Endothelial cell of umbilical vein (primary cell): Measurements from ENCODE around the gene CSPG5. TPM values are rescaled to one million over a fixed set of nuclear protein-coding genes. Genes with fewer than 3 reads are reported as not detected.

Source experiments
- BruUV-seq: library from RNA; stranded (reverse); fragments of 400-500 nt; replicated peaks from 2 replicates; lab custom pipeline; 2021; lab: Mats Ljungman, UMichigan
- CTCF ChIA-PET: fragments of 300-600, 350-600 bp; sonication (Branson Sonifier 250); formaldehyde crosslinking; loops from one replicate; lab custom pipeline; 2021; ENCODE audit warnings: antibody characterized with exemption, inconsistent platforms; lab: Charles Lee
- POLR2A ChIA-PET: fragments of 300-600, 350-600 bp; sonication (Branson Sonifier 250); formaldehyde crosslinking; loops from one replicate; lab custom pipeline; 2021; ENCODE audit warnings: antibody characterized with exemption, inconsistent platforms; lab: Charles Lee
- DNase-seq: peaks from one replicate; pipeline ENCODE4 v3.0.0-alpha.2; 2011; ENCODE audit warnings: low read depth, low spot score
- FAIRE-seq: peaks from 2 replicates; lab custom pipeline; 2011; peaks lifted over from hg19 to GRCh38; lab: Jason Lieb, UNC
- H2AFZ ChIP-seq: 2 replicates; pipeline ENCODE4 v1.6.0; 2012; ENCODE audit warnings: low read depth, low read length, control low read depth, inconsistent platforms
- H3K27ac ChIP-seq: 2 replicates; pipeline ENCODE4 v1.5.1; 2011; ENCODE audit warnings: low read depth, mild to moderate bottlenecking, control low read depth, low read length, moderate library complexity; ENCODE audit not compliant: insufficient read depth
- H3K27me3 ChIP-seq, 2 experiments: 2 replicates each; pipeline versions ENCODE4 v1.6.0 to v1.6.1; 2011; ENCODE audit warnings: low read length in 2 of 2, mixed read lengths in 1 of 2; ENCODE audit not compliant: control insufficient read depth in 2 of 2, insufficient read depth in 2 of 2
- H3K36me3 ChIP-seq, 2 experiments: 2 replicates in 1 of 2; 3 replicates in 1 of 2; pipeline ENCODE4 v1.5.1; 2011; ENCODE audit warnings: low read length in 2 of 2, mild to moderate bottlenecking in 1 of 2, moderate library complexity in 1 of 2; ENCODE audit not compliant: control insufficient read depth in 2 of 2, insufficient read depth in 2 of 2; ENCODE audit errors: extremely low read depth in 1 of 2
- H3K4me1 ChIP-seq: 3 replicates; pipeline ENCODE4 v1.5.1; 2011; ENCODE audit warnings: mild to moderate bottlenecking, low read length; ENCODE audit not compliant: control insufficient read depth, insufficient read depth; ENCODE audit errors: extremely low read depth
- H3K4me2 ChIP-seq: 2 replicates; pipeline ENCODE4 v1.6.1; 2011; ENCODE audit warnings: low read length, control low read depth, mixed read lengths; ENCODE audit not compliant: insufficient read depth
- H3K4me3 ChIP-seq, 3 experiments: fragments of 200-600 bp in 1 of 3; sonication (generic), shearing (Covaris generic) in 1 of 3; replicated peaks in 1 of 3; 2 replicates each; pipeline ENCODE4 v1.5.1; 2011 to 2016; ENCODE audit warnings: control low read depth in 3 of 3, low read length in 3 of 3, mild to moderate bottlenecking in 2 of 3, inconsistent platforms in 1 of 3, low read depth in 1 of 3, moderate library complexity in 1 of 3; ENCODE audit not compliant: insufficient read depth in 1 of 3
- H3K79me2 ChIP-seq: 2 replicates; pipeline ENCODE4 v1.6.0; 2012; ENCODE audit warnings: low read length, inconsistent platforms; ENCODE audit not compliant: control insufficient read depth, insufficient read depth
- H3K9ac ChIP-seq: replicated peaks from 2 replicates; pipeline ENCODE3; 2011; ENCODE audit warnings: low read length, control low read depth; ENCODE audit not compliant: insufficient read depth; ENCODE audit errors: extremely low read depth
- H3K9me1 ChIP-seq: replicated peaks from 3 replicates; pipeline ENCODE4 v1.6.0; 2011; ENCODE audit warnings: mild to moderate bottlenecking, low read length; ENCODE audit not compliant: control insufficient read depth, insufficient read depth; ENCODE audit errors: extremely low read depth
- H3K9me3 ChIP-seq: replicated peaks from 2 replicates; pipeline ENCODE4 v1.5.1; 2012; ENCODE audit warnings: low read length, inconsistent platforms; ENCODE audit not compliant: control insufficient read depth, insufficient read depth
- H4K20me1 ChIP-seq: replicated peaks from 2 replicates; pipeline ENCODE3; 2011; ENCODE audit warnings: mild to moderate bottlenecking, low read length; ENCODE audit not compliant: control insufficient read depth, insufficient read depth; ENCODE audit errors: extremely low read depth
- EZH2 ChIP-seq: IDR thresholded peaks from 2 replicates; pipeline ENCODE4 v1.6.1; 2012; ENCODE audit warnings: borderline replicate concordance, low read depth, mild to moderate bottlenecking, moderate library complexity, low read length, inconsistent platforms; ENCODE audit not compliant: severe bottlenecking
- FOS ChIP-seq: IDR thresholded peaks from 2 replicates; pipeline ENCODE4 v1.6.1; 2011; ENCODE audit warnings: mild to moderate bottlenecking, low read length, moderate library complexity, borderline replicate concordance; ENCODE audit not compliant: insufficient read depth
- GATA2 ChIP-seq: IDR thresholded peaks from 2 replicates; pipeline ENCODE4 v1.7.0; 2011; ENCODE audit warnings: low read depth, mild to moderate bottlenecking, moderate library complexity, mixed read lengths, low read length; ENCODE audit not compliant: insufficient read length, insufficient read depth
- JUN ChIP-seq: IDR thresholded peaks from 2 replicates; pipeline ENCODE4 v1.6.1; 2011; ENCODE audit warnings: borderline replicate concordance, low read depth; ENCODE audit not compliant: insufficient read length, insufficient read depth
- MAX ChIP-seq: IDR thresholded peaks from 2 replicates; pipeline ENCODE4 v1.6.1; 2011; ENCODE audit not compliant: insufficient read depth, insufficient read length
- MYC ChIP-seq: IDR thresholded peaks from one replicate; pipeline ENCODE4 v1.6.1; 2011; ENCODE audit warnings: mild to moderate bottlenecking, low read depth, low read length
- POLR2A ChIP-seq: IDR thresholded peaks from 2 replicates; pipeline ENCODE4 v1.6.1; 2012; ENCODE audit warnings: low read depth, mild to moderate bottlenecking, control low read depth, low read length
- POLR2AphosphoS5 ChIP-seq: IDR thresholded peaks from 2 replicates; pipeline ENCODE4 v1.6.1; 2012; ENCODE audit warnings: low read depth, mild to moderate bottlenecking, control low read depth, low read length, moderate library complexity; ENCODE audit not compliant: insufficient read depth
- dilution Hi-C: fragments of 300-500 bp; cut with MboI; formaldehyde crosslinking; loops from one replicate; pipeline ENCODE4 v1.15.0; 2019; ENCODE audit warnings: low sequenced_read_pairs; ENCODE audit not compliant: extremely low pct_ligation_motif_present
- intact Hi-C: fragments of 100-400 bp; cut with micrococcal nuclease; formaldehyde crosslinking; loops from one replicate; pipeline ENCODE4 v1.10.0; 2022
- polyA plus RNA-seq, 4 experiments: library from polyadenylated mRNA; depleted of rRNA in 3 of 4; stranded (reverse) in 3 of 4; unstranded in 1 of 4; fragments of >200 nt; gene quantifications; 2 replicates each; pipeline versions ENCODE4 v1.2.1 to v1.2.3, GENCODE V29; 2011 to 2012; ENCODE audit warnings: missing spikeins in 1 of 4
- total RNA-seq: library from RNA; stranded (reverse); gene quantifications from 2 replicates; pipeline ENCODE4 v1.2.3, GENCODE V29; 2021
- TF ChIP-seq, protein P1 (sequence below), 2 donors: IDR thresholded peaks; 1 replicate in 1 of 2; 2 replicates in 1 of 2; pipeline ENCODE4 v1.5.1; 2011; ENCODE audit warnings: low read length in 2 of 2, mild to moderate bottlenecking in 2 of 2, moderate library complexity in 2 of 2, control low read depth in 1 of 2, inconsistent platforms in 1 of 2, low read depth in 1 of 2; ENCODE audit not compliant: insufficient read depth in 1 of 2; ENCODE audit errors: extremely low read depth in 1 of 2

Gene CSPG5
- total and polyA plus RNA-seq, 2 donors (not counting 3 experiments of a cell fraction or from before 2014, with no cell fraction given), result 0.32 to 0.55 TPM

DNA sequence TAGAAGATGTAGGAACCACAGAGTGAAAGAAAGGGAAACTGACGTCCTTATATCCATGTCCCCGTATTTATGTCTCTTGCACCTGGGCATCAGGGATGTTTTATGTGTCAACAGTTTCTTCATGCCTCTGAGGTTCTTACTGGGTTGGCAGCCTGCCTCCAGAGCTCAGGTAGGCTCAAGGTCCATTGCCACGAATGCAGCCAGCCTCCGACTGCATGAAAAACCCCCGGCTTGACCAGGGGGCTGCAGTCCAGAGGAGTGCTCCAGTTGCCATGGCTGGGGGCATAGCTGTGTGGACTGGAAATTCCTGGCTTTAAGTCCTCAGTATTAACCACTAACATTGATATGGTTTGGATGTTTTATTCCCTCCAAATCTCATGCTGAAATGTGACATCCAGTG, 2.8 kb upstream of the CSPG5 start:
- peaks cover 2% of the 10 kb centered on the region for H3K4me1 ChIP-seq
- H4K20me1 ChIP-seq, result no peaks in the 10 kb centered on the region
- ChIA-PET CTCF (no interaction called here), POLR2A (no interaction called here)
- H3K9me1 ChIP-seq, result no peaks in the 10 kb centered on the region
- no TSS peak for BruUV-seq
- dilution Hi-C loops, result no loop called here
- H3K4me3 ChIP-seq, result no peak overlapping the region
- no peaks in the 10 kb centered on the region for H3K9me3 ChIP-seq
- H3K9ac ChIP-seq, result no peak overlapping the region
- intact Hi-C loops, result no loop called here
- H3K4me2 ChIP-seq, result no peak overlapping the region
- H2AFZ ChIP-seq, result no peak overlapping the region
- peaks cover 14% of the 10 kb centered on the region in 2 experiments for H3K27me3 ChIP-seq
- no peak overlapping the region for H3K27ac ChIP-seq
- no peak for TF ChIP-seq FOS
- TF ChIP-seq POLR2A, result no peak
- TF ChIP-seq JUN, result no peak
- no peak for TF ChIP-seq POLR2AphosphoS5
- no peak for TF ChIP-seq MYC
- TF ChIP-seq EZH2, result no peak
- TF ChIP-seq GATA2, result no peak
- TF ChIP-seq, protein P1, sequence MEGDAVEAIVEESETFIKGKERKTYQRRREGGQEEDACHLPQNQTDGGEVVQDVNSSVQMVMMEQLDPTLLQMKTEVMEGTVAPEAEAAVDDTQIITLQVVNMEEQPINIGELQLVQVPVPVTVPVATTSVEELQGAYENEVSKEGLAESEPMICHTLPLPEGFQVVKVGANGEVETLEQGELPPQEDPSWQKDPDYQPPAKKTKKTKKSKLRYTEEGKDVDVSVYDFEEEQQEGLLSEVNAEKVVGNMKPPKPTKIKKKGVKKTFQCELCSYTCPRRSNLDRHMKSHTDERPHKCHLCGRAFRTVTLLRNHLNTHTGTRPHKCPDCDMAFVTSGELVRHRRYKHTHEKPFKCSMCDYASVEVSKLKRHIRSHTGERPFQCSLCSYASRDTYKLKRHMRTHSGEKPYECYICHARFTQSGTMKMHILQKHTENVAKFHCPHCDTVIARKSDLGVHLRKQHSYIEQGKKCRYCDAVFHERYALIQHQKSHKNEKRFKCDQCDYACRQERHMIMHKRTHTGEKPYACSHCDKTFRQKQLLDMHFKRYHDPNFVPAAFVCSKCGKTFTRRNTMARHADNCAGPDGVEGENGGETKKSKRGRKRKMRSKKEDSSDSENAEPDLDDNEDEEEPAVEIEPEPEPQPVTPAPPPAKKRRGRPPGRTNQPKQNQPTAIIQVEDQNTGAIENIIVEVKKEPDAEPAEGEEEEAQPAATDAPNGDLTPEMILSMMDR (IDR thresholded peaks at IDR 0.05; ENCODE audit: extremely low read depth in 1 of 2, insufficient read depth in 1 of 2, low read depth in 1 of 2, low read length in 2 of 2), result no peak
- no peak for TF ChIP-seq MAX
- no peak for DNase-seq
- no peak for FAIRE-seq
- no peaks in the 10 kb centered on the region for H3K79me2 ChIP-seq
- peaks cover 0 to 7% of the 10 kb centered on the region in 2 experiments for H3K36me3 ChIP-seq
